ENCODE measurements around the gene CIAO3. TPM values are rescaled to one million over a fixed set of nuclear protein-coding genes. Genes with fewer than 3 reads are reported as not detected.

Gene CIAO3
- total RNA-seq, 4 donors from 2014 or later = 39.8 to 53.2 (median 45.6) TPM

- no peak for TF ChIP-seq CTCF (IDR thresholded peaks at IDR 0.05)
- TF ChIP-seq EP300 (IDR thresholded peaks at IDR 0.05) = no peak
- TF ChIP-seq POLR2A (IDR thresholded peaks at IDR 0.05) = no peak
- DNase-seq (ENCODE audit: low spot score in 2 of 2) = no peak
- H3K27me3 ChIP-seq = peaks cover 2 to 93% of the 10 kb centered on the region in 2 donors
- no peaks in the 10 kb centered on the region for H3K9me3 ChIP-seq
- peaks cover 0 to 41% (median 4%) of the 10 kb centered on the region in 4 donors for H3K4me1 ChIP-seq
- peak overlapping the region in 1 of 4 donors; percentile 50 for H3K27ac ChIP-seq
- peak overlapping the region in 1 of 4 donors; percentile 44 for H3K4me3 ChIP-seq
- H3K36me3 ChIP-seq = no peaks in the 10 kb centered on the region
- 5 to 10% methylated on average over 21 to 33 of the region's 49 CpGs for WGBS, 2 donors
Measured at GRCh38 chr16:706189-707061, 34.4 kb downstream of the CIAO3 start.

DNA sequence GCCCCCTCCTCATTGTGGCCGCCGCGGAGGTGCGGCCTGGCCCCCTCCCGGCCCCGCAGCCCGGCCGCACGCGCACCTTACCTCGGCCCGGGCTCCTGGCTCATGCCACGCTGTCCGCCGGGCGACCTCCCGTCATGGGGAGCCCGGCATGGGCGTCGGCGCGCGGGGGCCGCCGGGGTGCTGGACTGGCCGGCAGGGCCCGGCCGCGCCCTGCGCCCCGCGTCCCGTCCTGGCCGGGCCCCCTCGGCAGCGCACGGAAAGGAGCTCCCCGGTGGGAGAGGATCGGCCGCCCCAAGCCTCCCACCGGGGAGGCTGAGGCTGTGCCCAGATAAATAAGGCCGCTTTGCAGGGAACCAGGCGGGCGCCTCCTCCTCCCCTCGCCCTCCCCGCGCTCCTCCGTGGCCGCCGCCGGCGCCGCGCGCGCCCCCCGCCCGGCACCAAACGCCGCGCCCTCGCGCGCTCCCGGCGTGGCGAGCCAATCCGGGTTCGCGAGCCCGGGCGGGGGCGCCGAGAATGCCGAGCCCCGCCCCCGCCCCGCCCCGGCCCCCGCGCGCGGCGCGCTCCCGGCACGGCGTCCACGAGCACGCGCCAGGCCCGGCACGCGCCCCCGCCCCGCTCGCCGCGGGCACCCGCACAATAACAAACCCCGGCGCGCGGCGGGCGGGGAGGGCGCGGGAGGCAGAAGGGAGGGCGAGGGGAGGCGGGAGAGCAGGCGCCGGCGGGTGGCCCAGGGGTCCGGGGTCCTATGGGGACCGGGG lies 35.2 kb downstream of the CIAO3 start, which contains the start of gene FBXL16:
FBXL16 (minus strand) TSS at position 371 of the 758 bp plus-strand sequence. CDS start 8,396 bp downstream, outside the sequence.
- Histone ChIP-seq H3K27ac (peak within 1 kb of the TSS in 1 of 4 donors; percentile 50), H3K4me3 (peak within 1 kb of the TSS in 1 of 4 donors; percentile 44), H3K4me1 (peaks cover 0 to 46% (median 4%) of the 10 kb centered on the region in 4 donors), H3K36me3 (no peaks in the 10 kb centered on the region), H3K9me3 (no peaks in the 10 kb centered on the region), H3K27me3 (peaks cover 2 to 93% of the 10 kb centered on the region in 2 donors)
- TF ChIP-seq POLR2A (IDR thresholded peaks at IDR 0.05) = no peak
- TF ChIP-seq CTCF (IDR thresholded peaks at IDR 0.05) = no peak
- no peak for TF ChIP-seq EP300 (IDR thresholded peaks at IDR 0.05)
- no peak for DNase-seq (ENCODE audit: low spot score in 2 of 2)
- 1% methylated on average over 23 to 37 of the region's 115 CpGs for WGBS, 2 donors

GRCh38 chr16:704552-705380 lies 36.0 kb downstream of the CIAO3 start:
- H3K9me3 ChIP-seq = no peaks in the 10 kb centered on the region
- WGBS, 2 donors = 8 to 29% methylated on average over 20 to 35 of the region's 50 CpGs
- peaks cover 0 to 42% (median 4%) of the 10 kb centered on the region in 4 donors for H3K4me1 ChIP-seq
- H3K27ac ChIP-seq = peak overlapping the region in 1 of 4 donors; percentile 20
- H3K27me3 ChIP-seq = peaks cover 2 to 93% of the 10 kb centered on the region in 2 donors
- TF ChIP-seq CTCF (IDR thresholded peaks at IDR 0.05) = no peak
- TF ChIP-seq POLR2A (IDR thresholded peaks at IDR 0.05) = no peak
- TF ChIP-seq EP300 (IDR thresholded peaks at IDR 0.05) = no peak
- no peak for DNase-seq (ENCODE audit: low spot score in 2 of 2)
- no peaks in the 10 kb centered on the region for H3K36me3 ChIP-seq
- H3K4me3 ChIP-seq = peak overlapping the region in 1 of 4 donors; percentile 44

GRCh38 chr16:704047-704446 lies 36.8 kb downstream of the CIAO3 start:
- no peaks in the 10 kb centered on the region for H3K9me3 ChIP-seq
- DNase-seq (ENCODE audit: low spot score in 2 of 2) = no peak
- WGBS, 2 donors = 49 to 90% methylated on average over 2 to 7 of the region's 7 CpGs
- H3K36me3 ChIP-seq = no peaks in the 10 kb centered on the region
- no peak overlapping the region for H3K27ac ChIP-seq
- TF ChIP-seq EP300 (IDR thresholded peaks at IDR 0.05) = no peak
- no peak for TF ChIP-seq CTCF (IDR thresholded peaks at IDR 0.05)
- TF ChIP-seq POLR2A (IDR thresholded peaks at IDR 0.05) = no peak
- H3K4me1 ChIP-seq = peaks cover 0 to 40% (median 4%) of the 10 kb centered on the region in 4 donors
- peaks cover 2 to 93% of the 10 kb centered on the region in 2 donors for H3K27me3 ChIP-seq
- H3K4me3 ChIP-seq = no peak overlapping the region
